Activated CD8-positive, alpha-beta memory T cell treated with anti-CD3 and anti-CD28 coated beads, Interleukin-2, amount 50 U/mL, for 48 hours (primary cell): ENCODE data around the gene RAB43.
"Not testable (repeated sequence)": the region's sequence is repeated elsewhere in the genome, so short reads cannot be mapped to it uniquely, and the experiment has no call there.

Source experiments
- DNase-seq: peaks from one replicate; pipeline ENCODE4 v3.0.0-alpha.2; 2020

Gene RAB43

DNA sequence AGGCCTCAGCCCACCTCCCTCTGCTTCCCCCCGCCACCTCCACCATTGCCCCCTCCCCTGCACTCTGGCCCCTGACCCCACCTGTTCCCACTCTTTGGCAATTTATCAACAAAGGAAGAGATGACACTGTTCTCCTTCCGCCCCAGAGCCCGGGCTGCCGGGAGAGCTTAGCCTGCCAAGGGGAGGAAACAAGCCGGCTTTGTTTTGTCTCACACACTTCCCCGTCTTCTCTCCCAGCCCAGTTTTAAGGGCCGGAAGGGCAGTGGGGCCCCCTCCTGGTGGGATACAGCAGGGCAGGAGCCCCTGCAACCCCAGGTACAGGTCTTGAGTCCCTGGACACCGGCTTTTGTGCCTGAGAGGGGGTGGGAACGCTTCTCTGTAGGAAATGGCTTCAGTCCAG is 33.7 kb downstream of the RAB43 start:
- not testable (repeated sequence) for DNase-seq

DNA sequence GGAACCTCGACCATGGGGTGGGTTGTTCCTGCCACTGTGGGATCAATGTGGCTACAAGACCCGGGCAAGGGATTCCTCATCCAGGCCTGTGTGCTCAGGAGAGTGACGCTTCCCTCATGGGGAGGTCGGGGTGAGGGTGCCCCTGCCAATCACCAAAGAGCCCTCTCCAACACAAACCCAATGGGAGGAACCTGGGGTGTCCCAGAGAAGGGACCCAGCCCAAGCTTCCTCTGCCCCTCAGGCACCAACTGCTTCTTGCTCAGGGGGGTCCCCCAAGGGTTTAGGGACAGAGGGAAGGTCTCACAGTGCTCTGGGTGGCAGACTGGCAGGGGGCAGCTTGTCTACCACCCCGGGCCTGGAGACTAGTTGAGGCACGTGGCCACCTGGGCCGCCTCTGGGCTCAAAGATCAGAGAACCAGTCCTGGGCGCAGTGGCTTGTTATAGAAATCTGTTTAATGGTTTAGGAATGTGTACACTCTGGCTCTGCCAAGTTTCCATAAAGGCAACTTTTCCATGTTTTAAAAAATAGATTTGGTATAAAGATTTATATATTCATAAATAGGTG is 34.4 kb downstream of the RAB43 start:
- no peak for DNase-seq

DNA sequence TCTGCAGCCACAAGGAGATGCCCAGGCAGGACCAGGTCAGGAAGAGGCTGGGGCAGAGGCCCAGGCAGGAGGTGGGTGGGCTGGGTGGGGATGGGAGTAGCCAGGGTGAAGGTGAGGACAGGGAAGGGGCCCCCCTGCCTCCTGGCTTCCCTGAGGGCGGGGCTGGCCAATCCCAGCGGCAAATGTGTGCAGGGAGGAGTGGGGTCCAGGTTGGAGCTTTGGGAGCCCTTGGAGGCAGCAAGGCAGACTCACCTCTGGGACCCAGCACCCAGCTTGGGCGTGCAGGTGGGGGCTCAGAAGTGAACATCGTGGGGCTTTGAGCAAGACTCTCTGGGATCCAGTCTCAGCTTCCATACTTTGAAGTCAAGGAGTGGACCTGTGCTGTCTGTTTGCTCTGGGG is 35.8 kb downstream of the RAB43 start:
- DNase-seq: no peak

- DNase-seq: no peak
Observed at GRCh38 chr3:129085165-129085715, 36.4 kb downstream of the RAB43 start.

GRCh38 chr3:129084501-129084900 is 37.1 kb downstream of the RAB43 start:
- DNase-seq: no peak

DNA sequence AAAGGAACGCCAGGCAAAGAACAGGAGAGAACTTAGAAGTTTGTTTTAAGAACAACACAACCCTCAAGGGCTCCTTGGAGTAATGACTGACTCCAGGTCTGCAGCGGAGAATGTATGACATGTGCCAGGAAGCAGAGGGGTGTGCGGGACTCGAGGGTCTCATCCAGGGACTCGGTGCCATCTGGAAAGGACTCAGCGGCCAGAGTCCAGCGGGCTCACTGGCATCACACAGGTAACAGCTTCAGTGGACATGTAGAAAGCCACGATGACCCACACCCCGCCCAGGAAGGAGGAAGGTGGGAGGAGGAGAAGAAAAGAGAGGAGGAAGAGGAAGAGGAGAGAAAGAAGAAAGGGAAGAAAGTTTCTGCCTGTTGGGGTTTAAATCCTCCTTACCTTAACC is 39.6 kb downstream of the RAB43 start:
- DNase-seq: no peak

DNA sequence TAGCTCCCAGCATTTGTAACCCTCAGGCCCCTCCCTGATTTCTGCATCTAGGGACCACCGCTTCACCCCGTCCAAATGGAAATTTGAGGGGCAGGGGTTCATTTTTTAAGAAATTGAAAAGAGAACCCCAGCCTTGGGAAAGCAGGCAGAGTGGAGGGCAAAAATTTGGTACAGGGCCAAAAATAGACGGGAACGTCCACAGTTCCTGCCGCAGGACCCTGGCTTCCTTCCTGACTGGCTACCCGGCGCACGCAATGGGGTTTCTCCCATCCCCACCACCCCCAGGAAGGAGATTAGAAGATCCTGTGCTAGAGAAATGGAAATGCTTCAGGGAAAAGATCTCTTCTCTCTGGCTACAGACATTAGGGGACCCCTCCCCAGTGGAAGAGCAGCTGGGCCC is 40.1 kb downstream of the RAB43 start:
- DNase-seq: no peak

DNA sequence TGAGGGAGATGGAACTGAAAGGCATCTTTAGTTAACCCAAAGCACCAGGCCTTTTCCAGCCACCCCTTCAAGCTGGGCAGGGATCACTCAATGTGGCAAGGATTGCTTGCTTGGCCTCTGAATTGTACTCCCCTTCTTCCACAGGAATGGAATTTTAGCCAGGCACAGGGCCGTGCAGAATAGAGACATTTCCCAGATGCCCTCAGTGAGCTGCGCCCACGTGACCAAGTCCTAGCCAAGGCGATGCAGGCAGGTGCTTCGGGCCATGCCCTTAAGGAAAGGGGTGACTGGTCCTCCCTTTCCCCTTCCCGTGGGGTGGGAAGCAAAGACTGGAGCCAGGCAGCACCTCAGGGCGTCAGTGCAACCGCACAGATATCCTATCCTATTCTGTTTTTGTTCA is 43.1 kb downstream of the RAB43 start:
- no peak for DNase-seq

DNA sequence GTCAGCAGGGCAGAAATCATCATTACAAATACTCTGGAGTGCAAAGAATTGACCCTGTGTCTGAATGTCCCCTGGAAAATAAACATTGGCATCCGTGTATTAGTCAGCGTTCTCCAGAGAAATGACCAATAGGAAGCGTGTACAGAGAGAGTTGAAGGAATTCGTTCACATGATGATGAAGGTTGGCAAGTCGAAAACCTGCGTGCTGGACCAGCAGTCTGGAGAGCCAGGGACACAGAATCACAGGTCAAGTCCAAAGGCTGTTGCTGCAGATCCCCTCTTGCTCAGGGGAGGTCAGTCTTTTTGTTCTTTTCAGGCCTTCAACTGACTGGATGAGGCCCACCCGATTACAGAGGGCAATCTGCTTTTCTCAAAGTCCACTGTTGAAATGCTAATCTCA is 44.4 kb downstream of the RAB43 start:
- no peak for DNase-seq

- DNase-seq: no peak
Observed at GRCh38 chr3:129070086-129070885, 51.3 kb downstream of the RAB43 start.

DNA sequence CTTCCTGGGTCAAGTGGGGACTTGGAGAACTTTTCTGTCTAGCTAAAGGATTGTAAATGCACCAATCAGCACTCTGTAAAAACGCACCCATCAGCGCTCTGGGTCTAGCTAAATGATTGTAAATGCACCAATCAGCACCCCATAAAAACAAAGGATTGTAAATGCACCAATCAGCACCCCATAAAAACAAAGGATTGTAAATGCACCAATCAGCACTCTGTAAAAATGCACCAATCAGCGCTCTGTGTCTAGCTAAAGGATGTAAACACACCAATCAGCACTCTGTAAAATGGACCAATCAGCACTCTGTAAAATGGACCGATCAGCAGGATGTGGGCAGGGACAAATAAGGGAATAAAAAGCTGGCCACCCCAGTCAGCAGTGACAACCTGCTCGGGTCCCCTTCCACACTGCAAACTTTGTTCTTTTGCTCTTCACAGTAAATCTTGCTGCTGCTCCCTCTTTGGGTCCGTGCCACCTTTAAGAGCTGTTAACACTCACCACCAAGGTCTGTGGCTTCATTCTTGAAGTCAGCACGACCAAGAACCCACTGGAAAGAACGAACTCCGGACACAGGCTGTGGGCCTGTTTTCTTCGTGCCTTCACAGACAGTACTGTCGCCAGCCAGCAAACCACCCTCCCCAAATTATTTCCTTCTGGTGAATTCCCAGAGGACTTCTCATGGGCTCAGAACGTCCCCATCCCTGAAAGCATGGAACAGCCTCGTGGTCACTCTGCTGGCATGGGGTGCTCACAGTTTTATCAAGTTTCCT is 52.1 kb downstream of the RAB43 start:
- not testable (repeated sequence) for DNase-seq

- no peak for DNase-seq
Observed at GRCh38 chr3:129068291-129068886, 53.2 kb downstream of the RAB43 start.

GRCh38 chr3:129067719-129068118 is 53.9 kb downstream of the RAB43 start:
- DNase-seq: not testable (repeated sequence)

DNA sequence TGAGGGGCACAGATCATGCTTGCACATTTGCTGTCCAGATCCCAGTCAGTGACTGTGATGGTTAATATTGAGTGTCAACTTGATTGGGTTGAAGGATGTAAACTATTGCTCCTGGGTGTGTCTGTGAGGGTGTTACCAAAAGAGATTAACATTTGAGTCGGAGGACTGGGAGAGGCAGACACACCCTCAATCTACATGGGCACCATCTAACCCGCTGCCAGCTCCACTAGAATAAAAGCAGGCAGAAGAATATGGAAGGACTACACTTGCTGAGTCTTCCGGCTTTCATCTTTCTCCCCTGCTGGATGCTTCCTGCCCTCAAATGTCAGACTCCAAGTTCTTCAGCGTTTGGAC is 55.9 kb downstream of the RAB43 start:
- DNase-seq: no peak

- DNase-seq: no peak
Observed at GRCh38 chr3:129065016-129065719, 56.4 kb downstream of the RAB43 start.

DNA sequence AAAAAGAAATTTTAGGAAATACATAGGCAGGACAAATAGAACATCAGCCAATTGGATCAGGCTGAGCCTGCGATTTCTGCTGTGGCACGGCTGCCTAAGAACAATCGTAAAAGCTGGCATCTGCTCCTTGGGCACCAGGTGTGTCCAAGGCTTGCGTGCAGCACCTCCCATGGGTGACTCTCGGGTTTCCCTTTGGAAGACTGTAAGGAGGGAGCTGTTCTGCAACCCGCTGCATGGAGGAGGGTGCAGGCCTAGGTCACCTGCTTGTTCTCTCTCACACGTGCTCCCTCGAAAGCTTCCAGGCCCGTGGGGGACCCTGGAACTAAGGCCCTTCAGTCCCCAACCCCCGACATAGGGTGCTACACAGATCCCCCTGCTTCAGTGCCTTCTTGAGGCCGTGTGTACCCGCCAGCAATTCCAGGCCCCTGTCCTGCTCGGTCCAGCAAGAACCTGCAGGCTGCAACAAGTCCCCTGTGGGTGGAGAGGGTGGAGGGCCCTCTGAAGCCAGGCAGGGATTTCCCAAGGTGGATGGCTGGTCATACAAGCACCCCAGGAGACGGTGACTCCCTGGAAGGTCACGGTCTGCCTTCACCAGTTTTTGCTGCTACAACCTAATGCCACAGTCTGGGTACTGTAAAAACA is 57.6 kb downstream of the RAB43 start:
- no peak for DNase-seq

- DNase-seq: no peak
Observed at GRCh38 chr3:129063091-129063640, 58.4 kb downstream of the RAB43 start.

GRCh38 chr3:129061888-129062834 is 59.4 kb downstream of the RAB43 start:
- DNase-seq: no peak

DNA sequence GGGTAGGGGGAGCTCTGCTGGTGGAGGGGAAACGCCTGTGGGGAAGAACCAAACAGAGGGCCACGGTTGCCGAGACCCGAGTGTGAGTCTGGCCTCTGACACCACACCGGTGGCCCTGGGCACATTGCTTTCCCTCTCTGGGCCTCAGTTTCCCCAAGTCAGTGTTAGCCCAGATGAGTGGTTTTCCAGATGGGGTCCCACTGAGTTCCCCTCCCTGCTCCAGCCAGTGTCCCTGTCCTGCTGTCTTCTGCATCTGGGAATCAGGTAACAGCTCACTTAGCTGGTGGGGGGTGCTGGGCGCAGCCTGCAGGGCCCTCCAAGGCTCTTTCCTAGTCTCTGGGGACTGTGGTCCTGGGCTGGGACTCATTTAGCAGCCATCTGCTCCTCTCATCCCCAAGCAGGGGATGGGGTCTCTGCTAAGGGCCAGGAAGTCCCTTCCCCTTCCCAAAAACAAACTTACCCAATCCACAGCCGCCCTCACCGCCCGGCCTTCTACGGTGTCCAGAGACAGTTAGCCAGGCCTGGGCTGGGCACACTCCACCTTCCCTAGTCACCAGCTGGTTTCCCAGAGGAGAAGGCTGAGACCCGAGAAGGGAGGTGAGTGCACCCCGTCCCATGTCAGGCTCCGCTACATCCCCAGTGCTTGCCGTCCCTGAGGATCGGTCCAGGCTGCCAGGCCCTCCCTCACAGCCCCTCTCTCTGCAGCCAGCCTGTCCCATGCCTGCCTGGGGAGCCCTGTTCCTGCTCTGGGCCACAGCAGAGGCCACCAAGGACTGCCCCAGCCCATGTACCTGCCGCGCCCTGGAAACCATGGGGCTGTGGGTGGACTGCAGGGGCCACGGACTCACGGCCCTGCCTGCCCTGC is 60.3 kb downstream of the RAB43 start:
- no peak for DNase-seq
